Omental fat pad (tissue), 4 donors: ENCODE measurements around the gene GPX4. TPM values are rescaled to one million over a fixed set of nuclear protein-coding genes. Genes with fewer than 3 reads are reported as not detected.
A peak's percentile ranks its signal among the peaks of the same experiment; 100 is the strongest.
"Not testable (repeated sequence)": the region's sequence is repeated elsewhere in the genome, so short reads cannot be mapped to it uniquely, and the experiment has no call there.

ENCODE experiments used
- ATAC-seq: fragments of 150-250 bp; one replicate; pipeline ENCODE4 v1.9.1; 2016; ENCODE audit warnings: mild to moderate bottlenecking, moderate library complexity; ENCODE audit not compliant: low FRiP score
- DNase-seq: peaks from one replicate; pipeline ENCODE4 v3.0.0-alpha.2; 2019; ENCODE audit warnings: low spot score
- CTCF ChIP-seq, 3 donors: fragments of 450-650 bp; IDR thresholded peaks; one replicate each; pipeline ENCODE4 v1.5.1; 2016 to 2017; ENCODE audit warnings: antibody characterized with exemption in 3 of 3, mild to moderate bottlenecking in 3 of 3, moderate library complexity in 2 of 3
- total RNA-seq, 4 donors: library from RNA; depleted of rRNA; stranded (reverse); fragments of >200 nt; gene quantifications; one replicate each; pipeline ENCODE4 v1.1.0, GENCODE V29; 2016

Gene GPX4
- total RNA-seq, 4 donors from 2014 or later, result 429 to 1,640 (median 892) TPM

- no peak for TF ChIP-seq CTCF (IDR thresholded peaks at IDR 0.05)
- DNase-seq (no peak), ATAC-seq (no peak)
These were observed 24.3 kb downstream of the GPX4 start for GRCh38 chr19:1128106-1128505.

- ATAC-seq, DNase-seq: not testable (repeated sequence)
These were observed 25.3 kb downstream of the GPX4 start for GRCh38 chr19:1129084-1129483.

GRCh38 chr19:1129535-1129934, 25.7 kb downstream of the GPX4 start:
- ATAC-seq, result no peak

GRCh38 chr19:1130771-1131717, 27.2 kb downstream of the GPX4 start:
- TF ChIP-seq CTCF (IDR thresholded peaks at IDR 0.05), result no peak
- DNase-seq (no peak), ATAC-seq (no peak)

More at GRCh38 chr19:1129535-1129934, 25.7 kb downstream of the GPX4 start:
- DNase-seq, result no peak
- no peak for TF ChIP-seq CTCF (IDR thresholded peaks at IDR 0.05)

GRCh38 chr19:1131718-1132551, 28.1 kb downstream of the GPX4 start:
- ATAC-seq (peak; percentile 76), DNase-seq (peak; percentile 85)
- TF ChIP-seq CTCF (IDR thresholded peaks at IDR 0.05), result no peak

GRCh38 chr19:1132552-1133383, 29.0 kb downstream of the GPX4 start:
- DNase-seq, result no peak
- ATAC-seq, result peak; percentile 7
- TF ChIP-seq CTCF (IDR thresholded peaks at IDR 0.05), result no peak
